Erythroblast (primary cell): ENCODE data around the gene ZNF185.

ENCODE experiments used
- GATA1 ChIP-seq: IDR thresholded peaks from 2 replicates; pipeline ENCODE4 v1.6.1; 2011; ENCODE audit warnings: low read depth, mild to moderate bottlenecking, control low read depth, low read length, moderate library complexity
- POLR2A ChIP-seq: IDR thresholded peaks from 2 replicates; pipeline ENCODE4 v1.6.1; 2011; ENCODE audit warnings: mild to moderate bottlenecking, low read length

DNA sequence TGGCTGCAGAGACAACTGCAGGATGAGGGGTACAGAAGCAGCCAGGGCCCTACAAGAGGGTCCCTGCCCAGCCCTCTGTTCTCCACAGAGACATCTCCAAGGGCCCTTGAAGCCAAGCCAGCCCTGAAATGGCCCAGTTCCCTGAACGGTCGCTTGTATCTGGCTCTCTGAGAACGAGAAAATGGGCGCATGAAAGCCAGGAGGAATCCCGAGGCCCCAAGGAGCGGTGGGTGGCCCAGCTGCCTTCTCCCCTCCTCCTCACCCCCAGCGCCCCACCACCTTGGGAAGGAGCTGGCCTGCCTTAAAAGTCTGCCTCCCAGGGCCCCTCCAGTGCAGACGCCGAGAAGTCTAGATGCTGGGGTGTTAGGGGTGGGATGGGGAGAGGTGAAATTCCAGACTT lies 5.7 kb downstream of the ZNF185 start:
- TF ChIP-seq POLR2A (no peak), GATA1 (no peak)
